Measurements from ENCODE around the gene RARB. TPM values are rescaled to one million over a fixed set of nuclear protein-coding genes. Genes with fewer than 3 reads are reported as not detected.

Gene RARB
- total RNA-seq, 1 experiment from 2014 or later, result 2.5 TPM

DNA sequence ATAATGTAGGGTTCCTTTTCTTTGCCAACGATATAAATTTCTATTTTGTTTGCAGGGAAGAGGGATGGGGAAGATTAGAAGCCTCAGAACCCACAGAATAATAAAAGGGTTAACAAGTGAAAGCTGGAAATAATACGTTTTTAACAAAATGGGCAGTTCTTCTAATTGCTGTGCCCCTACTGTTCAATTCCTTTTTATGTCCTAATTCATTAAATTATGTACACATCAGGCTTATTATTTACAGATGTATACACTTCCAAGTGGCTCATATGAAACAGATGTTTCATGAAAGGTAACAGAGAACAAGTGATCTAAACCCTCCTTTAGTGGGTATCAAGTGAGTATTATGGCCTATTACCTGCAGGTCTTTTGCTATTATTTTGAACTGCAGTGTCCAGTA is 16.2 kb downstream of the RARB start:
- TF ChIP-seq, protein P1, sequence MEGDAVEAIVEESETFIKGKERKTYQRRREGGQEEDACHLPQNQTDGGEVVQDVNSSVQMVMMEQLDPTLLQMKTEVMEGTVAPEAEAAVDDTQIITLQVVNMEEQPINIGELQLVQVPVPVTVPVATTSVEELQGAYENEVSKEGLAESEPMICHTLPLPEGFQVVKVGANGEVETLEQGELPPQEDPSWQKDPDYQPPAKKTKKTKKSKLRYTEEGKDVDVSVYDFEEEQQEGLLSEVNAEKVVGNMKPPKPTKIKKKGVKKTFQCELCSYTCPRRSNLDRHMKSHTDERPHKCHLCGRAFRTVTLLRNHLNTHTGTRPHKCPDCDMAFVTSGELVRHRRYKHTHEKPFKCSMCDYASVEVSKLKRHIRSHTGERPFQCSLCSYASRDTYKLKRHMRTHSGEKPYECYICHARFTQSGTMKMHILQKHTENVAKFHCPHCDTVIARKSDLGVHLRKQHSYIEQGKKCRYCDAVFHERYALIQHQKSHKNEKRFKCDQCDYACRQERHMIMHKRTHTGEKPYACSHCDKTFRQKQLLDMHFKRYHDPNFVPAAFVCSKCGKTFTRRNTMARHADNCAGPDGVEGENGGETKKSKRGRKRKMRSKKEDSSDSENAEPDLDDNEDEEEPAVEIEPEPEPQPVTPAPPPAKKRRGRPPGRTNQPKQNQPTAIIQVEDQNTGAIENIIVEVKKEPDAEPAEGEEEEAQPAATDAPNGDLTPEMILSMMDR (IDR thresholded peaks at IDR 0.05; ENCODE audit: insufficient read depth in 1 of 2, low read depth in 1 of 2, low read length in 1 of 2, severe bottlenecking in 1 of 2, unreplicated experiment in 1 of 2), result no peak
- Mint-ChIP-seq H3K4me1 (ENCODE audit: low read depth, unreplicated experiment) (peaks cover 8% of the 10 kb centered on the region), H3K27me3 (ENCODE audit: insufficient read depth, unreplicated experiment) (no peaks in the 10 kb centered on the region), H3K9me3 (ENCODE audit: unreplicated experiment) (no peaks in the 10 kb centered on the region), H3K36me3 (ENCODE audit: insufficient read depth, unreplicated experiment) (no peaks in the 10 kb centered on the region), H3K27ac (ENCODE audit: unreplicated experiment) (no peak overlapping the region), H3K4me3 (ENCODE audit: unreplicated experiment) (no peak overlapping the region)
- intact Hi-C loops (cut with micrococcal nuclease; ENCODE audit: unreplicated experiment), result no loop called here
- no peaks in the 10 kb centered on the region for H3K27me3 ChIP-seq (replicated peaks; ENCODE audit: control insufficient read depth, insufficient read depth, low read length)
- H3K36me3 ChIP-seq (ENCODE audit: control insufficient read depth, insufficient read depth, low read length), result no peaks in the 10 kb centered on the region
- ChIA-PET POLR2A (no interaction called here), CTCF (interaction anchor here (1.2 kb wide), 1 partner anchor 339 kb away, joined by 3 read pairs; the partner anchor contains the start of gene NGLY1)
- H3K4me1 ChIP-seq, result no peaks in the 10 kb centered on the region
- BruUV-seq (replicated peaks), result no TSS peak
- DNase-seq, result no peak
- H3K4me3 ChIP-seq (ENCODE audit: low read depth, low read length), result no peak overlapping the region
- H3K9me3 ChIP-seq, result no peaks in the 10 kb centered on the region

DNA sequence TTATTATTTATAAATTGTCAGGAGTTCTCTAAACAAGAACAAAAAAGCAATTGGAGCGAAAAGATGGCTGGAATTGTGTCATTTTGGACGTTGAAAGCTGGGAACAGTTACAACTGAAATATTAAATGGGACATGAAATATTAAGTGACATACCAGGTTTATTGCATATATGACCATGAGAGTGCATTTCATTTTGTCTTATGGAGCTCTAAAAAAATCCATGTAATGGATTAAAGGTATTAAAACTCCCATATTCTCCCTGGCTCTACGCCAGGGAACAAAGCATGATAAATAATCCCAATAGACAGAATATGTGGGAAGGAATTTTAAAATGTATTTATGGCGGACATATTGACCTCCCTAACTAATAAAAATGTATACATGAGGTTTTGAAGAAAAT is 17.7 kb downstream of the RARB start:
- H3K4me1 Mint-ChIP-seq (ENCODE audit: low read depth, unreplicated experiment), result peaks cover 12% of the 10 kb centered on the region
- CTCF ChIA-PET, result no interaction called here
- TF ChIP-seq, protein P1 (IDR thresholded peaks at IDR 0.05; ENCODE audit: insufficient read depth in 1 of 2, low read depth in 1 of 2, low read length in 1 of 2, severe bottlenecking in 1 of 2, unreplicated experiment in 1 of 2), result no peak
- no peak overlapping the region for H3K4me3 ChIP-seq (ENCODE audit: low read depth, low read length)
- POLR2A ChIA-PET, result no interaction called here
- no peaks in the 10 kb centered on the region for H3K36me3 ChIP-seq (ENCODE audit: control insufficient read depth, insufficient read depth, low read length)
- no peaks in the 10 kb centered on the region for H3K9me3 ChIP-seq
- intact Hi-C loops (cut with micrococcal nuclease; ENCODE audit: unreplicated experiment), result no loop called here
- no peak overlapping the region for H3K27ac Mint-ChIP-seq (ENCODE audit: unreplicated experiment)
- H3K27me3 Mint-ChIP-seq (ENCODE audit: insufficient read depth, unreplicated experiment), result no peaks in the 10 kb centered on the region
- H3K4me1 ChIP-seq, result no peaks in the 10 kb centered on the region
- no peak overlapping the region for H3K4me3 Mint-ChIP-seq (ENCODE audit: unreplicated experiment)
- no peaks in the 10 kb centered on the region for H3K9me3 Mint-ChIP-seq (ENCODE audit: unreplicated experiment)
- no TSS peak for BruUV-seq (replicated peaks)
- H3K27me3 ChIP-seq (replicated peaks; ENCODE audit: control insufficient read depth, insufficient read depth, low read length), result no peaks in the 10 kb centered on the region
- no peaks in the 10 kb centered on the region for H3K36me3 Mint-ChIP-seq (ENCODE audit: insufficient read depth, unreplicated experiment)
- DNase-seq, result no peak

DNA sequence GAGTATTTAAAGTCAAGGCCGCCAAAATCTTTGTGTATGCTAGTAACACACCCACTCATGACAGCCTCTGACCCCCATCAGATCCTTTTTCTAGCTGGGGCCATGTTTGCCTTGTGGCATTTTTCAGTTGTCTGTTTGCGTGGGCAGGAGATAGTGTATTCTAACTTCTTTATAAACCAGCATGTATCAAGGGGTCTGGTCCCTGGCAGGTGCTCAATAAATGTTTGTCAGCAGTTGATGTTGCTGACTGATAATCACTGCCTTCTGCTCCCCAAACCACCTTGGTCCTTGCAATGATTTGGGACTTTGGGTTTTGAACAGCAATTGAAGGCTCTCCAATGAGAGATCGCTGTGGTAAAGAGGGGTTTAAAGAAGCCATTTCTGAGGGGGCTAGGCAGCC is 19.2 kb downstream of the RARB start:
- ChIA-PET CTCF (no interaction called here), POLR2A (no interaction called here)
- BruUV-seq (replicated peaks), result no TSS peak
- no peaks in the 10 kb centered on the region for H3K27me3 Mint-ChIP-seq (ENCODE audit: insufficient read depth, unreplicated experiment)
- H3K9me3 Mint-ChIP-seq (ENCODE audit: unreplicated experiment), result no peaks in the 10 kb centered on the region
- Histone ChIP-seq H3K27me3 (replicated peaks; ENCODE audit: control insufficient read depth, insufficient read depth, low read length) (no peaks in the 10 kb centered on the region), H3K4me1 (no peaks in the 10 kb centered on the region), H3K4me3 (ENCODE audit: low read depth, low read length) (no peak overlapping the region), H3K9me3 (no peaks in the 10 kb centered on the region), H3K36me3 (ENCODE audit: control insufficient read depth, insufficient read depth, low read length) (no peaks in the 10 kb centered on the region)
- TF ChIP-seq, protein P1 (IDR thresholded peaks at IDR 0.05; ENCODE audit: insufficient read depth in 1 of 2, low read depth in 1 of 2, low read length in 1 of 2, severe bottlenecking in 1 of 2, unreplicated experiment in 1 of 2), result no peak
- H3K4me3 Mint-ChIP-seq (ENCODE audit: unreplicated experiment), result no peak overlapping the region
- H3K4me1 Mint-ChIP-seq (ENCODE audit: low read depth, unreplicated experiment), result peaks cover 13% of the 10 kb centered on the region
- DNase-seq, result no peak
- intact Hi-C loops (cut with micrococcal nuclease; ENCODE audit: unreplicated experiment), result no loop called here
- H3K36me3 Mint-ChIP-seq (ENCODE audit: insufficient read depth, unreplicated experiment), result no peaks in the 10 kb centered on the region
- H3K27ac Mint-ChIP-seq (ENCODE audit: unreplicated experiment), result peak overlapping the region; percentile 32

All from Caco-2 (cell line).